H1 (cell line): Measurements from ENCODE around the gene PDZD2. TPM values are rescaled to one million over a fixed set of nuclear protein-coding genes. Genes with fewer than 3 reads are reported as not detected.

ENCODE experiments used
- CTCF ChIA-PET: fragments of 300-600 bp; sonication (Branson Sonifier 250); formaldehyde crosslinking; loops from one replicate; lab custom pipeline; 2021; ENCODE audit not compliant: partially characterized antibody; lab: Charles Lee
- POLR2A ChIA-PET: fragments of 300-600 bp; sonication (Branson Sonifier 250); formaldehyde crosslinking; loops from one replicate; lab custom pipeline; 2021; ENCODE audit warnings: inconsistent platforms; ENCODE audit not compliant: partially characterized antibody; lab: Charles Lee
- DNase-seq, 2 experiments: peaks; one replicate each; pipeline versions ENCODE4 v3.0.0 to v3.0.0-alpha.2; 2010 to 2022; ENCODE audit warnings: low spot score in 2 of 2, low read depth in 1 of 2, mixed read lengths in 1 of 2
- FAIRE-seq: peaks from 2 replicates; lab custom pipeline; 2011; peaks lifted over from hg19 to GRCh38; lab: Jason Lieb, UNC
- H2AFZ ChIP-seq: 2 replicates; pipeline ENCODE4 v1.8.1; 2012; ENCODE audit warnings: low read length, inconsistent platforms
- H2AK5ac ChIP-seq: 2 replicates; pipeline ENCODE4 v1.6.1; 2013; ENCODE audit warnings: low read depth, low read length
- H2BK120ac ChIP-seq: replicated peaks from 2 replicates; pipeline ENCODE3; 2013; ENCODE audit warnings: low read depth, low read length, inconsistent platforms
- H2BK12ac ChIP-seq: 2 replicates; pipeline ENCODE4 v1.6.1; 2013; ENCODE audit warnings: low read depth, low read length
- H2BK15ac ChIP-seq: 2 replicates; pipeline ENCODE4 v1.6.1; 2013; ENCODE audit warnings: low read length
- H2BK20ac ChIP-seq: 2 replicates; pipeline ENCODE4 v1.6.1; 2013; ENCODE audit warnings: low read length
- H2BK5ac ChIP-seq: 2 replicates; pipeline ENCODE4 v1.6.1; 2013; ENCODE audit warnings: low read depth, low read length
- H3K14ac ChIP-seq: 2 replicates; pipeline ENCODE4 v1.6.1; 2013; ENCODE audit warnings: inconsistent platforms; ENCODE audit not compliant: insufficient read length
- H3K18ac ChIP-seq: 2 replicates; pipeline ENCODE4 v1.6.1; 2013; ENCODE audit warnings: low read length; ENCODE audit errors: extremely low read depth
- H3K23ac ChIP-seq: 2 replicates; pipeline ENCODE4 v1.6.1; 2013; ENCODE audit warnings: inconsistent platforms; ENCODE audit not compliant: insufficient read length
- H3K23me2 ChIP-seq: 2 replicates; pipeline ENCODE4 v1.6.1; 2013; ENCODE audit warnings: low read depth, low read length
- H3K27ac ChIP-seq: 2 replicates; pipeline ENCODE4 v1.6.1; 2011; ENCODE audit warnings: low read depth, low read length, inconsistent platforms
- H3K27me3 ChIP-seq, 4 experiments: replicated peaks in 1 of 4; 1 replicate in 1 of 4; 2 replicates in 3 of 4; pipeline versions ENCODE4 v1.6.1 to v1.8.1; 2011 to 2013; ENCODE audit warnings: low read length in 3 of 4, mild to moderate bottlenecking in 3 of 4, inconsistent platforms in 2 of 4, mixed read lengths in 2 of 4, moderate library complexity in 1 of 4; ENCODE audit not compliant: control insufficient read depth in 3 of 4, insufficient read depth in 3 of 4; ENCODE audit errors: extremely low read depth in 1 of 4
- H3K36me3 ChIP-seq, 4 experiments: 2 replicates each; pipeline versions ENCODE4 v1.6.1 to v1.8.1; 2011 to 2013; ENCODE audit warnings: mild to moderate bottlenecking in 4 of 4, low read length in 3 of 4, moderate library complexity in 2 of 4, control low read depth in 1 of 4, inconsistent platforms in 1 of 4; ENCODE audit not compliant: insufficient read depth in 4 of 4, control insufficient read depth in 2 of 4
- H3K4ac ChIP-seq: replicated peaks from 2 replicates; pipeline ENCODE3; 2013; ENCODE audit warnings: low read length, low read depth, mixed read lengths, inconsistent platforms; ENCODE audit not compliant: insufficient read length
- H3K4me1 ChIP-seq, 4 experiments: replicated peaks in 1 of 4; 1 replicate in 1 of 4; 2 replicates in 3 of 4; pipeline versions ENCODE4 v1.6.1 to v1.8.1; 2011 to 2013; ENCODE audit warnings: low read length in 3 of 4, inconsistent platforms in 2 of 4, mixed read lengths in 1 of 4; ENCODE audit not compliant: insufficient read depth in 4 of 4, control insufficient read depth in 3 of 4
- H3K4me2 ChIP-seq, 2 experiments: 2 replicates each; pipeline versions ENCODE4 v1.6.1 to v1.8.1; 2011 to 2013; ENCODE audit warnings: low read depth in 2 of 2, low read length in 2 of 2, control low read depth in 1 of 2, inconsistent platforms in 1 of 2, mild to moderate bottlenecking in 1 of 2; ENCODE audit not compliant: insufficient read depth in 1 of 2
- H3K4me3 ChIP-seq, 4 experiments: fragments of 200-600, 300-600 bp in 1 of 4; sonication (generic), shearing (Covaris generic), sonication (Bioruptor Twin) in 1 of 4; 2 replicates each; pipeline versions ENCODE4 v1.5.1 to v1.8.1; 2011 to 2016; ENCODE audit warnings: low read length in 4 of 4, low read depth in 3 of 4, control low read depth in 2 of 4, inconsistent platforms in 2 of 4, mild to moderate bottlenecking in 2 of 4, mixed read lengths in 1 of 4, moderate library complexity in 1 of 4; ENCODE audit not compliant: insufficient read depth in 2 of 4; ENCODE audit errors: extremely low read depth in 1 of 4
- H3K56ac ChIP-seq: replicated peaks from 2 replicates; pipeline ENCODE3; 2013; ENCODE audit warnings: low read depth, mild to moderate bottlenecking, mixed read lengths, low read length, inconsistent platforms; ENCODE audit not compliant: insufficient read length
- H3K79me1 ChIP-seq: 2 replicates; pipeline ENCODE4 v1.6.1; 2013; ENCODE audit warnings: low read depth, low read length, control low read depth
- H3K79me2 ChIP-seq, 2 experiments: 2 replicates each; pipeline versions ENCODE4 v1.6.1 to v1.8.1; 2012 to 2013; ENCODE audit warnings: low read length in 2 of 2, mild to moderate bottlenecking in 2 of 2, inconsistent platforms in 1 of 2; ENCODE audit not compliant: insufficient read depth in 2 of 2, control insufficient read depth in 1 of 2
- H3K9ac ChIP-seq, 4 experiments: replicated peaks in 1 of 4; 1 replicate in 1 of 4; 2 replicates in 3 of 4; pipeline versions ENCODE4 v1.6.1 to v1.8.1; 2011 to 2013; ENCODE audit warnings: low read depth in 3 of 4, low read length in 3 of 4, control low read depth in 2 of 4, mild to moderate bottlenecking in 2 of 4, moderate library complexity in 2 of 4, inconsistent platforms in 1 of 4; ENCODE audit errors: extremely low read depth in 1 of 4
- H3K9me3 ChIP-seq, 2 experiments: 2 replicates each; pipeline versions ENCODE4 v1.6.1 to v1.8.1; 2012 to 2013; ENCODE audit warnings: mild to moderate bottlenecking in 2 of 2, moderate library complexity in 2 of 2, control low read depth in 1 of 2, inconsistent platforms in 1 of 2, low read depth in 1 of 2, low read length in 1 of 2, mixed read lengths in 1 of 2; ENCODE audit not compliant: insufficient read depth in 2 of 2
- H4K20me1 ChIP-seq, 2 experiments: replicated peaks in 1 of 2; 2 replicates each; pipeline versions ENCODE3 to v1.8.1; 2011 to 2013; ENCODE audit warnings: inconsistent platforms in 2 of 2, low read length in 2 of 2, mild to moderate bottlenecking in 1 of 2; ENCODE audit not compliant: insufficient read depth in 2 of 2, control insufficient read depth in 1 of 2
- H4K5ac ChIP-seq: 2 replicates; pipeline ENCODE4 v1.6.1; 2013; ENCODE audit warnings: low read length, low read depth, mixed read lengths, inconsistent platforms; ENCODE audit not compliant: insufficient read length
- H4K8ac ChIP-seq: 2 replicates; pipeline ENCODE4 v1.8.0; 2013; ENCODE audit warnings: mild to moderate bottlenecking, moderate library complexity, low read length, inconsistent platforms; ENCODE audit not compliant: insufficient read depth; ENCODE audit errors: extremely low read depth
- H4K91ac ChIP-seq: replicated peaks from 2 replicates; pipeline ENCODE3; 2013; ENCODE audit warnings: low read length, mixed read lengths, inconsistent platforms; ENCODE audit not compliant: insufficient read length
- CREB1 ChIP-seq: IDR thresholded peaks from 2 replicates; pipeline ENCODE4 v1.6.1; 2012; ENCODE audit warnings: inconsistent platforms
- CTBP2 ChIP-seq: IDR thresholded peaks from 2 replicates; pipeline ENCODE4 v1.7.0; 2011; ENCODE audit warnings: borderline replicate concordance, mild to moderate bottlenecking, moderate library complexity, mixed read lengths, low read length; ENCODE audit not compliant: insufficient read depth, insufficient read length
- POU5F1 ChIP-seq: IDR thresholded peaks from 2 replicates; pipeline ENCODE4 v1.6.1; 2011; ENCODE audit warnings: low read depth, mild to moderate bottlenecking, low read length, moderate library complexity
- SRF ChIP-seq: IDR thresholded peaks from 2 replicates; pipeline ENCODE4 v1.6.1; 2011; ENCODE audit warnings: mild to moderate bottlenecking, low read depth, low read length, moderate library complexity
- TAF1 ChIP-seq: IDR thresholded peaks from 2 replicates; pipeline ENCODE4 v1.6.1; 2011; ENCODE audit warnings: mild to moderate bottlenecking, low read depth, low read length
- TAF7 ChIP-seq: optimal IDR thresholded peaks from 2 replicates; pipeline ENCODE3; 2011; ENCODE audit warnings: low read depth, mild to moderate bottlenecking, inconsistent platforms, low read length, moderate library complexity, borderline replicate concordance
- WGBS, 2 experiments: shearing (Covaris generic) in 1 of 2; methylation state at CpG; one replicate each; pipeline versions ENCODE4 v1.1.6 to v1.1.7; 2013 to 2015; ENCODE audit warnings: low lambda C conversion rate in 2 of 2, mixed read lengths in 2 of 2, inconsistent platforms in 1 of 2, low coverage in 1 of 2, missing lambda C conversion rate in 1 of 2; ENCODE audit not compliant: insufficient replicate concordance in 2 of 2, insufficient coverage in 1 of 2, insufficient read length in 1 of 2; ENCODE audit errors: extremely low coverage in 1 of 2, missing lambda C conversion rate in 1 of 2; 5-methylcytosine and 5-hydroxymethylcytosine counted together
- polyA plus RNA-seq, 7 experiments: library from polyadenylated mRNA; depleted of rRNA in 3 of 7; stranded (reverse) in 5 of 7; unstranded in 2 of 7; fragments of >200 nt in 5 of 7; fragments of 200-250 nt in 2 of 7; gene quantifications; 1 replicate in 5 of 7; 2 replicates in 1 of 7; 4 replicates in 1 of 7; pipeline versions ENCODE4 v1.2.1 to v1.2.3, GENCODE V29; 2011 to 2013; ENCODE audit warnings: missing spikeins in 2 of 7, mixed read lengths in 2 of 7
- total RNA-seq: library from RNA; stranded (reverse); fragmentation: NEBNext Ultra II Directional; extraction: Animal tissue kit (Norgen Biotek cat#: 25700); gene quantifications from 2 replicates; pipeline ENCODE4 v1.2.1, GENCODE V29; 2021

The PDZD2 gene
- total and polyA plus RNA-seq, 2 of the 8 experiments (the other 6 are each of a cell fraction or from before 2014, with no cell fraction given): 1.2 to 6.8 TPM

DNA sequence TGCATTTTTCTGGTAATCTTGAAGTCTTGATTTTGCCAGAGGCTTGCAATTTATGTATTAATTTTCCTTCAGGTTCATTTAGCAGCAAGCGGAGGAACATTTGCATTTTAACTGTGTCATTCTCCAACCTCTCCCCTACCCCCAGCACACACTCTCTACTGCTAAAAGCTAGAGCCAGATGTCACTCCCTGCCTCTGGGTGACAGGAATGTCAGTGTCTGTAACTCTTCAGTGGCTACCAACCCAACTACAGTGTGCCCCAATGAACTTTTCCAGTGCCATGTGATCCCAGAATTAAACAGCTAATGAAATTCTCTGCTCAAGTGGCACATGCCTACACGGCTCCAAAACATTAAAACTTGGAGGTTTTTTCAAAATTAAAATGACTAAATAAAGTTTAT lies 274.9 kb downstream of the PDZD2 start:
- H3K9me3 ChIP-seq: no peaks in the 10 kb centered on the region
- no peak overlapping the region for H3K14ac ChIP-seq
- DNase-seq: no peak
- no peak overlapping the region for H2AK5ac ChIP-seq
- no peaks in the 10 kb centered on the region for H4K20me1 ChIP-seq
- no peak overlapping the region for H3K23ac ChIP-seq
- no peak overlapping the region for H2BK120ac ChIP-seq
- no peaks in the 10 kb centered on the region for H3K79me2 ChIP-seq
- H3K36me3 ChIP-seq: no peaks in the 10 kb centered on the region
- no peak overlapping the region for H2BK12ac ChIP-seq
- no peaks in the 10 kb centered on the region for H3K79me1 ChIP-seq
- no peaks in the 10 kb centered on the region for H3K4me1 ChIP-seq
- H4K5ac ChIP-seq: no peak overlapping the region
- H3K56ac ChIP-seq: no peak overlapping the region
- no peak overlapping the region for H2AFZ ChIP-seq
- POLR2A ChIA-PET: no interaction called here
- H2BK15ac ChIP-seq: no peak overlapping the region
- CTCF ChIA-PET: interaction anchor here (0.6 to 1.3 kb wide), 7 partner anchors 12 to 163 kb away, joined by 3 to 4 read pairs (median 3); no protein-coding TSS in a partner anchor
- H4K8ac ChIP-seq: no peak overlapping the region
- no peaks in the 10 kb centered on the region for H3K27me3 ChIP-seq
- no peak overlapping the region for H3K4me3 ChIP-seq
- H3K27ac ChIP-seq: no peak overlapping the region
- H2BK20ac ChIP-seq: no peak overlapping the region
- H2BK5ac ChIP-seq: no peak overlapping the region
- H3K18ac ChIP-seq: no peak overlapping the region
- no peak overlapping the region for H3K4ac ChIP-seq
- no peak overlapping the region for H3K9ac ChIP-seq
- no peaks in the 10 kb centered on the region for H3K23me2 ChIP-seq
- H3K4me2 ChIP-seq: no peak overlapping the region
- FAIRE-seq: no peak
- 88% methylated on average over 2 of the region's 2 CpGs; no CpG with 5 or more reads in 1 of the 2 experiments for WGBS, 2 experiments
- no peak overlapping the region for H4K91ac ChIP-seq
- TF ChIP-seq CREB1: no peak
- TF ChIP-seq TAF1: no peak
- TF ChIP-seq SRF: no peak
- TF ChIP-seq TAF7: no peak
- no peak for TF ChIP-seq POU5F1
- no peak for TF ChIP-seq CTBP2
- TF ChIP-seq, all 59 proteins: peak for 0
